ENCODE results near the gene ATXN7L2. TPM values are rescaled to one million over a fixed set of nuclear protein-coding genes. Genes with fewer than 3 reads are reported as not detected.

Gene ATXN7L2
- polyA plus RNA-seq, 2 of the 4 experiments (the other 2 are of a cell fraction), result 0.97 to 2.2 TPM

- no peak for TF ChIP-seq ZSCAN20 (CRISPR knock-in tag; IDR thresholded peaks at IDR 0.05)
- TF ChIP-seq FOXS1 (CRISPR knock-in tag; IDR thresholded peaks at IDR 0.05), result no peak
- TF ChIP-seq TP53 (CRISPR knock-in tag; IDR thresholded peaks at IDR 0.05), result no peak
- TF ChIP-seq HOXB13 (CRISPR knock-in tag; IDR thresholded peaks at IDR 0.05; ENCODE audit: low read depth), result no peak
- TF ChIP-seq GATA3 (IDR thresholded peaks at IDR 0.05; ENCODE audit: borderline replicate concordance), result no peak
- no peak for TF ChIP-seq TFCP2L1 (CRISPR knock-in tag; IDR thresholded peaks at IDR 0.05)
- TF ChIP-seq CEBPB (IDR thresholded peaks at IDR 0.05), result no peak
Observed at GRCh38 chr1:109493805-109494539, 10.3 kb downstream of the ATXN7L2 start, which contains the start of gene CYB561D1 (continued).

GRCh38 chr1:109495738-109496137 lies 12.0 kb downstream of the ATXN7L2 start:
- ChIA-PET CTCF (interaction anchor here (0.6 to 23.6 kb wide), 4 partner anchors 11 to 304 kb away, joined by 3 to 749 read pairs (median 67); partner anchors contain the start of genes AMIGO1, ATXN7L2 and GPR61), POLR2A (no interaction called here)
- Histone ChIP-seq H3K4me1 (peaks cover 6% of the 10 kb centered on the region; the same call in 1 of the 3 replicates), H3K27ac (no peak overlapping the region), H3K4me3 (no peak overlapping the region), H3K4me2 (no peak overlapping the region), H3K9me3 (no peaks in the 10 kb centered on the region)
- DNase-seq (ENCODE audit: low read depth in 1 of 2, low spot score in 1 of 2), result no peak
- FAIRE-seq, result no peak
- WGBS (ENCODE audit: missing lambda C conversion rate), result 92% methylated on average over 4 of the region's 7 CpGs
- TF ChIP-seq, protein P1, sequence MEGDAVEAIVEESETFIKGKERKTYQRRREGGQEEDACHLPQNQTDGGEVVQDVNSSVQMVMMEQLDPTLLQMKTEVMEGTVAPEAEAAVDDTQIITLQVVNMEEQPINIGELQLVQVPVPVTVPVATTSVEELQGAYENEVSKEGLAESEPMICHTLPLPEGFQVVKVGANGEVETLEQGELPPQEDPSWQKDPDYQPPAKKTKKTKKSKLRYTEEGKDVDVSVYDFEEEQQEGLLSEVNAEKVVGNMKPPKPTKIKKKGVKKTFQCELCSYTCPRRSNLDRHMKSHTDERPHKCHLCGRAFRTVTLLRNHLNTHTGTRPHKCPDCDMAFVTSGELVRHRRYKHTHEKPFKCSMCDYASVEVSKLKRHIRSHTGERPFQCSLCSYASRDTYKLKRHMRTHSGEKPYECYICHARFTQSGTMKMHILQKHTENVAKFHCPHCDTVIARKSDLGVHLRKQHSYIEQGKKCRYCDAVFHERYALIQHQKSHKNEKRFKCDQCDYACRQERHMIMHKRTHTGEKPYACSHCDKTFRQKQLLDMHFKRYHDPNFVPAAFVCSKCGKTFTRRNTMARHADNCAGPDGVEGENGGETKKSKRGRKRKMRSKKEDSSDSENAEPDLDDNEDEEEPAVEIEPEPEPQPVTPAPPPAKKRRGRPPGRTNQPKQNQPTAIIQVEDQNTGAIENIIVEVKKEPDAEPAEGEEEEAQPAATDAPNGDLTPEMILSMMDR (IDR thresholded peaks at IDR 0.05), result no peak
- TF ChIP-seq CEBPB (IDR thresholded peaks at IDR 0.05), result no peak
- no peak for TF ChIP-seq GATA3 (IDR thresholded peaks at IDR 0.05; ENCODE audit: borderline replicate concordance)
- TF ChIP-seq MAFK (IDR thresholded peaks at IDR 0.05; ENCODE audit: partially characterized antibody), result no peak
- TF ChIP-seq RFX5 (IDR thresholded peaks at IDR 0.05), result no peak
- no peak for TF ChIP-seq FOXS1 (CRISPR knock-in tag; IDR thresholded peaks at IDR 0.05)
- no peak for TF ChIP-seq FOSL2 (IDR thresholded peaks at IDR 0.05)
- TF ChIP-seq FOSL2 (CRISPR knock-in tag; IDR thresholded peaks at IDR 0.05), result no peak
- TF ChIP-seq TFCP2L1 (CRISPR knock-in tag; IDR thresholded peaks at IDR 0.05), result no peak
- TF ChIP-seq, protein P2, sequence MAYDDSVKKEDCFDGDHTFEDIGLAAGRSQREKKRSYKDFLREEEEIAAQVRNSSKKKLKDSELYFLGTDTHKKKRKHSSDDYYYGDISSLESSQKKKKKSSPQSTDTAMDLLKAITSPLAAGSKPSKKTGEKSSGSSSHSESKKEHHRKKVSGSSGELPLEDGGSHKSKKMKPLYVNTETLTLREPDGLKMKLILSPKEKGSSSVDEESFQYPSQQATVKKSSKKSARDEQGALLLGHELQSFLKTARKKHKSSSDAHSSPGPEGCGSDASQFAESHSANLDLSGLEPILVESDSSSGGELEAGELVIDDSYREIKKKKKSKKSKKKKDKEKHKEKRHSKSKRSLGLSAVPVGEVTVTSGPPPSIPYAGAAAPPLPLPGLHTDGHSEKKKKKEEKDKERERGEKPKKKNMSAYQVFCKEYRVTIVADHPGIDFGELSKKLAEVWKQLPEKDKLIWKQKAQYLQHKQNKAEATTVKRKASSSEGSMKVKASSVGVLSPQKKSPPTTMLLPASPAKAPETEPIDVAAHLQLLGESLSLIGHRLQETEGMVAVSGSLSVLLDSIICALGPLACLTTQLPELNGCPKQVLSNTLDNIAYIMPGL (CRISPR knock-in tag; IDR thresholded peaks at IDR 0.05; ENCODE audit: borderline replicate concordance), result no peak
- TF ChIP-seq TP53 (CRISPR knock-in tag; IDR thresholded peaks at IDR 0.05), result no peak
- TF ChIP-seq JUNB (IDR thresholded peaks at IDR 0.05), result no peak
- ATAC-seq, result no peak

DNA sequence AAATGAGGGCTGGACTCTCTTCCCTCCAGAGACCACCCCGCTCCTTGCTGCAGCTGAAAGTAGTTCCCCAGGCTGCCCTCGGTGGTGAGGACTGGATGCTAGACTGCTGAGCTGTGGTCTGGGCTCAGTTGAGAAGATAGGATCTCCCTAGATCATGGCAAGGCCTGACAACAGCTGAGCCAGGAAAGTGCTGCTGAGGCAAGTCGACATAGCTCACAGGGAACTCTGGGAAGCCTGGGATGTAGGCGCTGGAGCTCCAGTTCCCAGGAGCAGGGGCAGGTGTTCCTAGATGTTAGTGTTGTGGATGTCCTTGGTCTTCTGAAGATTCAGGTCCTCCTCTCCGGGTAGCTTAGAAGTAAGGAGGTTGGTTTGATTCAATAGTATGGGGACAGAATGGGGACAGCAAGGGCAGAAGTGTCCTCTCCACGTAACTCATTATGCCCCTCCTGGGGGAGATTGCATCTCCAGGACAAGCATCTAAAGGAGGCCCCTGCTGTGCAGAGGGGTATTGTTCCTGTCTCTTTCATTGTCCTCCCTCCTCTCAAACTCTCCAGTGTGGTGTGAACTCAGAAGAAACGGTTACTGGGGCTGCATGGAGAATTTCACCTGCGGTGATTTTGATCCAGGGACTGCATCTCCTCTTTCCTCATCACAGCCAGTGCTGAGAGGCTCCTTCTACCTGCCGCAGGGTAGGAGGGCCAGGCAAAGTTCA lies 13.9 kb downstream of the ATXN7L2 start:
- POLR2A ChIA-PET, result no interaction called here
- 59% methylated on average over 5 of the region's 9 CpGs for WGBS (ENCODE audit: missing lambda C conversion rate)

More for the DNA sequence above, 13.9 kb downstream of the ATXN7L2 start:
- ATAC-seq, result no peak
- Histone ChIP-seq H3K9me3 (no peaks in the 10 kb centered on the region), H3K4me3 (no peak overlapping the region), H3K27ac (no peak overlapping the region), H3K4me1 (peaks cover 6% of the 10 kb centered on the region; the same call in 1 of the 3 replicates), H3K4me2 (no peak overlapping the region)
- no peak for FAIRE-seq
- CTCF ChIA-PET, result interaction anchor here (0.8 to 23.6 kb wide), 10 partner anchors 8 to 98 kb away, joined by 3 to 749 read pairs (median 12); partner anchors contain the start of genes AMIGO1, ATXN7L2 and GPR61
- no peak for DNase-seq (ENCODE audit: low read depth in 1 of 2, low spot score in 1 of 2)
- no peak for TF ChIP-seq RFX5 (IDR thresholded peaks at IDR 0.05)
- no peak for TF ChIP-seq E2F6 (IDR thresholded peaks at IDR 0.05; ENCODE audit: borderline replicate concordance, low read depth)
- no peak for TF ChIP-seq USF2 (IDR thresholded peaks at IDR 0.05)
- TF ChIP-seq POLR2AphosphoS2 (conservative IDR thresholded peaks at IDR 0.05; ENCODE audit: low read length), result no peak
- no peak for TF ChIP-seq HOXA7 (CRISPR knock-in tag; IDR thresholded peaks at IDR 0.05)
- TF ChIP-seq TP53 (CRISPR knock-in tag; IDR thresholded peaks at IDR 0.05), result no peak
- TF ChIP-seq MAX (IDR thresholded peaks at IDR 0.05), result no peak
- no peak for TF ChIP-seq HOXB5 (CRISPR knock-in tag; IDR thresholded peaks at IDR 0.05)
- TF ChIP-seq FOSL2 (IDR thresholded peaks at IDR 0.05), result no peak
- no peak for TF ChIP-seq FOSL2 (CRISPR knock-in tag; IDR thresholded peaks at IDR 0.05)
- TF ChIP-seq ZC3H11A (IDR thresholded peaks at IDR 0.05), result no peak
- TF ChIP-seq, protein P3, sequence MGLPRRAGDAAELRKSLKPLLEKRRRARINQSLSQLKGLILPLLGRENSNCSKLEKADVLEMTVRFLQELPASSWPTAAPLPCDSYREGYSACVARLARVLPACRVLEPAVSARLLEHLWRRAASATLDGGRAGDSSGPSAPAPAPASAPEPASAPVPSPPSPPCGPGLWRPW (IDR thresholded peaks at IDR 0.05), result no peak

Data from A549 (cell line).